Type B pancreatic cell (in vitro differentiated cells): Measurements from ENCODE around the gene GRIA4. TPM values are rescaled to one million over a fixed set of nuclear protein-coding genes. Genes with fewer than 3 reads are reported as not detected.

ENCODE experiments used
- DNase-seq: peaks from one replicate; pipeline ENCODE4 v3.0.0; 2021; ENCODE audit warnings: mixed read lengths; ENCODE audit not compliant: unreplicated experiment; ENCODE audit errors: extremely low spot score
- H3K27ac Mint-ChIP-seq: 2 replicates; pipeline ENCODE4 v1.8.0; 2021; ENCODE audit warnings: mild to moderate bottlenecking, mixed read lengths
- H3K27me3 Mint-ChIP-seq: 2 replicates; pipeline ENCODE4 v1.8.0; 2021; ENCODE audit warnings: mixed read lengths
- H3K36me3 Mint-ChIP-seq: 2 replicates; pipeline ENCODE4 v1.8.0; 2021; ENCODE audit warnings: mixed read lengths
- H3K4me1 Mint-ChIP-seq: one replicate; pipeline ENCODE4 v1.8.0; 2021; ENCODE audit warnings: mixed read lengths; ENCODE audit not compliant: unreplicated experiment
- H3K4me3 Mint-ChIP-seq: 2 replicates; pipeline ENCODE4 v1.8.0; 2021; ENCODE audit warnings: mild to moderate bottlenecking, mixed read lengths
- H3K9me3 Mint-ChIP-seq: 2 replicates; pipeline ENCODE4 v1.8.0; 2021; ENCODE audit warnings: mixed read lengths
- total RNA-seq: library from RNA; stranded (reverse); gene quantifications from 2 replicates; pipeline ENCODE4 v1.2.1, GENCODE V29; 2021; ENCODE audit warnings: low replicate concordance
- TF ChIP-seq, protein P1 (sequence below): fragments of 200-600 bp; sonication (generic); conservative IDR thresholded peaks from 2 replicates; pipeline ENCODE4 v1.5.0; 2021; ENCODE audit warnings: antibody characterized with exemption, mild to moderate bottlenecking

GRIA4 gene
- total RNA-seq, 1 donor from 2014 or later: 26.7 TPM

DNA sequence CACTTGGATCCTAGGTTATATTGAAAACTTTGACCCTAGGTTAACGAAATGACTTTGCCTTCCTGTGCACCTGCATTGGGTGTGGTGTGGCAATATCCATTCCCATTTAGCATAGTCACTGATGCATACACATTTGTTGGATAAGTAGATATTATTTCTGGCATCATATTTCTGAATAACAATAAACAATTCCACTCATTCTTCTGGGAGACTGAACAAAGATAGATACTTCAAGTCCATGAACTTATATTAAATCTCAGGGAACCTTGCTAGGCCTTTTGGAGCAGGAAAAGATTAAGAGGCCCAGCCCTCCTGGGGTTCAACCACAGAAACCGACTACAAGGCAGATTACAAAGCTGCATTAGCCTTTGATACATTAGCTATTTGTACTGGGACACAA, 293.2 kb downstream of the GRIA4 start:
- Mint-ChIP-seq H3K4me1 (no peaks in the 10 kb centered on the region), H3K9me3 (no peaks in the 10 kb centered on the region), H3K27ac (no peak overlapping the region), H3K4me3 (no peak overlapping the region), H3K27me3 (no peaks in the 10 kb centered on the region), H3K36me3 (peaks cover 4% of the 10 kb centered on the region)
- DNase-seq: no peak
- TF ChIP-seq, protein P1, sequence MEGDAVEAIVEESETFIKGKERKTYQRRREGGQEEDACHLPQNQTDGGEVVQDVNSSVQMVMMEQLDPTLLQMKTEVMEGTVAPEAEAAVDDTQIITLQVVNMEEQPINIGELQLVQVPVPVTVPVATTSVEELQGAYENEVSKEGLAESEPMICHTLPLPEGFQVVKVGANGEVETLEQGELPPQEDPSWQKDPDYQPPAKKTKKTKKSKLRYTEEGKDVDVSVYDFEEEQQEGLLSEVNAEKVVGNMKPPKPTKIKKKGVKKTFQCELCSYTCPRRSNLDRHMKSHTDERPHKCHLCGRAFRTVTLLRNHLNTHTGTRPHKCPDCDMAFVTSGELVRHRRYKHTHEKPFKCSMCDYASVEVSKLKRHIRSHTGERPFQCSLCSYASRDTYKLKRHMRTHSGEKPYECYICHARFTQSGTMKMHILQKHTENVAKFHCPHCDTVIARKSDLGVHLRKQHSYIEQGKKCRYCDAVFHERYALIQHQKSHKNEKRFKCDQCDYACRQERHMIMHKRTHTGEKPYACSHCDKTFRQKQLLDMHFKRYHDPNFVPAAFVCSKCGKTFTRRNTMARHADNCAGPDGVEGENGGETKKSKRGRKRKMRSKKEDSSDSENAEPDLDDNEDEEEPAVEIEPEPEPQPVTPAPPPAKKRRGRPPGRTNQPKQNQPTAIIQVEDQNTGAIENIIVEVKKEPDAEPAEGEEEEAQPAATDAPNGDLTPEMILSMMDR: no peak

GRCh38 chr11:105906517-105906916, 296.6 kb downstream of the GRIA4 start:
- no peak for DNase-seq
- TF ChIP-seq, protein P1: no peak
- Mint-ChIP-seq H3K4me3 (no peak overlapping the region), H3K36me3 (no peaks in the 10 kb centered on the region), H3K27ac (no peak overlapping the region), H3K27me3 (no peaks in the 10 kb centered on the region), H3K9me3 (no peaks in the 10 kb centered on the region), H3K4me1 (no peaks in the 10 kb centered on the region)

DNA sequence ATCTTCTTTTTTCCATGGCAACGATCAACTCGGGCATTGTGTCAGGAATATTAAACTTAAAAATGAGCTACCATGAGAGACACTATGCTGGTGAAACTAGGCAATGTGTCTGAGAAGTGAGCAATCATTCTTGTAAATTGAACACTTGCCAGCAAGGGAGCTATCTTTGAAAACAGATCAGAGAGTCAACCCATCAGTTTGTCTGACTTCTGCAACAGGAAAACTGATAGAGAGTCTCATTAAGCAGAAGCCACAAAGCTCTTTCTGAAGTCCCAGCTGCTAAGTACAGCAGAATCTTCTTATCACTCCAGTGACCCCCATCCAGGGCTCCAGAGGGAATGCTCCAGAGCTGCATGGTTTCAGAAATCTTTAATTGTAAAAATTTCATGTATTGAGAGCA, 297.4 kb downstream of the GRIA4 start:
- no peak overlapping the region for H3K27ac Mint-ChIP-seq
- DNase-seq: no peak
- no peaks in the 10 kb centered on the region for H3K9me3 Mint-ChIP-seq
- H3K4me1 Mint-ChIP-seq: no peaks in the 10 kb centered on the region
- H3K27me3 Mint-ChIP-seq: no peaks in the 10 kb centered on the region
- no peak overlapping the region for H3K4me3 Mint-ChIP-seq
- H3K36me3 Mint-ChIP-seq: no peaks in the 10 kb centered on the region
- TF ChIP-seq, protein P1: no peak

DNA sequence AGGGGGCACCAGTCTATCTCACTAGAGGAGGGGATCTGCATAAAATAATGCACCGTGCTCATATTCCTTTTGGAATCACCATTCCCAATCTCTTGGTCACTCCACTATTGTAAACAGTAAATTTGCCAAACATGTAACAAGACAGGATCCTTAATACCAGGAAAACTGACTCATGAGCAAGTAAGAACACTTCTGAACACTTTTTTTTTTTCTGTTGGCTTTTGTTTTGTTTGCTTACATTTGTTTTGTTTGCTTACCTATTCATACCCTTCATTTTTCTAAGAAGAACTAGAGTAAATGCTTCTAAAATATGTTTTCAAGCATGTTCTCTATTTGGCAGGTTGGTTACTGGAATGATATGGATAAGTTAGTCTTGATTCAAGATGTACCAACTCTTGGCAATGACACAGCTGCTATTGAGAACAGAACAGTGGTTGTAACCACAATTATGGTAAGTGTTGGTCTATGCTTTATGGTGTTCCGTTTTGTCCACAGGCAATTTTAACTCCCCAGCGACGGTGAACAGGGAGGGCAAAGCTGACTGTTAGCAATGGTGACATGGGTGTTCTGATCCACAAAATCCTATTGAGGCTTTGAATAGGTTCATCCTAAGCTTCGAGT, 300.3 kb downstream of the GRIA4 start:
- Mint-ChIP-seq H3K4me1 (no peaks in the 10 kb centered on the region), H3K9me3 (no peaks in the 10 kb centered on the region), H3K4me3 (no peak overlapping the region), H3K27me3 (no peaks in the 10 kb centered on the region), H3K27ac (no peak overlapping the region), H3K36me3 (no peaks in the 10 kb centered on the region)
- DNase-seq: no peak
- TF ChIP-seq, protein P1: no peak

- H3K36me3 Mint-ChIP-seq: no peaks in the 10 kb centered on the region
- TF ChIP-seq, protein P1: no peak
- no peaks in the 10 kb centered on the region for H3K9me3 Mint-ChIP-seq
- no peaks in the 10 kb centered on the region for H3K4me1 Mint-ChIP-seq
- H3K4me3 Mint-ChIP-seq: no peak overlapping the region
- no peaks in the 10 kb centered on the region for H3K27me3 Mint-ChIP-seq
- H3K27ac Mint-ChIP-seq: no peak overlapping the region
- no peak for DNase-seq
Observed at GRCh38 chr11:105911454-105911853, 301.6 kb downstream of the GRIA4 start.

DNA sequence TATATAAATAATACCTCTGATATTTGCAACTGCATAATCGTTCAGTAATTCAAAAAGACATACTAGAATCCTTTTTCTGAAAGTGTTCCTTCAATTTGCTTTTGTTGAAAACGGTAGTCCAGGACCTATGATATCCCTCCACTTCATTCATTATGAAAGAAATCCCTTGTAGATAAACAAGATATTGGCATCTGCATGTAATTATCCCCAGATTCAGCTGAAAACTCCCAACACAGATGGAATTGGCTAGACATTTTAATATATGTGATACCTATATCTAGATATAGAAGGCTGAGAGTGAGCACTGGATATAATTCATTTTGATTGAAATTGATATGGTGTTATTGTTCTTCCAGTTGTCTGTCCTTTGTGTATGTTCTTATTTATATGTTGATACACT, 302.8 kb downstream of the GRIA4 start:
- Mint-ChIP-seq H3K9me3 (no peaks in the 10 kb centered on the region), H3K4me1 (no peaks in the 10 kb centered on the region), H3K4me3 (no peak overlapping the region), H3K27me3 (no peaks in the 10 kb centered on the region), H3K27ac (no peak overlapping the region), H3K36me3 (no peaks in the 10 kb centered on the region)
- TF ChIP-seq, protein P1: no peak
- no peak for DNase-seq
